Liver (tissue), 3 donors: Measurements from ENCODE around the gene MYO15A.

Source experiments
- CTCF ChIP-seq: fragments of 150-350 bp; IDR thresholded peaks from 2 replicates; pipeline ENCODE4 v1.5.1; 2017; ENCODE audit warnings: improper control_type of control experiment, low read depth, low read length; ENCODE audit not compliant: missing input control
- HNF4G ChIP-seq: IDR thresholded peaks from 2 replicates; pipeline ENCODE4 v1.6.1; 2016; ENCODE audit warnings: antibody characterized with exemption
- RAD21 ChIP-seq, 2 donors: IDR thresholded peaks; 2 replicates each; pipeline ENCODE4 v1.6.1; 2016; ENCODE audit warnings: antibody characterized with exemption in 2 of 2, mild to moderate bottlenecking in 2 of 2
- YY1 ChIP-seq: IDR thresholded peaks from 2 replicates; pipeline ENCODE4 v1.6.1; 2016; ENCODE audit warnings: antibody characterized with exemption, mild to moderate bottlenecking
- ZBTB33 ChIP-seq: IDR thresholded peaks from 2 replicates; pipeline ENCODE4 v1.6.1; 2016; ENCODE audit warnings: antibody characterized with exemption
- TF ChIP-seq, protein P1 (sequence below): IDR thresholded peaks from 2 replicates; pipeline ENCODE4 v1.6.1; 2016; ENCODE audit warnings: antibody characterized with exemption
- donor health status: healthy.
- donor health status: healthy.

GRCh38 chr17:18122990-18123753, 14.6 kb downstream of the MYO15A start:
- TF ChIP-seq CTCF, result no peak
- TF ChIP-seq HNF4G, result no peak
- TF ChIP-seq, protein P1, sequence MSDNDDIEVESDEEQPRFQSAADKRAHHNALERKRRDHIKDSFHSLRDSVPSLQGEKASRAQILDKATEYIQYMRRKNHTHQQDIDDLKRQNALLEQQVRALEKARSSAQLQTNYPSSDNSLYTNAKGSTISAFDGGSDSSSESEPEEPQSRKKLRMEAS, result no peak
- TF ChIP-seq RAD21 (IDR thresholded peaks at IDR 0.05), result no peak
- TF ChIP-seq YY1, result no peak
- no peak for TF ChIP-seq ZBTB33
